Measurements from ENCODE around the gene CFAP70. TPM values are rescaled to one million over a fixed set of nuclear protein-coding genes. Genes with fewer than 3 reads are reported as not detected.
A peak's percentile ranks its signal among the peaks of the same experiment; 100 is the strongest.

The CFAP70 gene
- total and polyA plus RNA-seq, 7 donors: 0.46 to 1.8 (median 0.88) TPM; not detected in 1

DNA sequence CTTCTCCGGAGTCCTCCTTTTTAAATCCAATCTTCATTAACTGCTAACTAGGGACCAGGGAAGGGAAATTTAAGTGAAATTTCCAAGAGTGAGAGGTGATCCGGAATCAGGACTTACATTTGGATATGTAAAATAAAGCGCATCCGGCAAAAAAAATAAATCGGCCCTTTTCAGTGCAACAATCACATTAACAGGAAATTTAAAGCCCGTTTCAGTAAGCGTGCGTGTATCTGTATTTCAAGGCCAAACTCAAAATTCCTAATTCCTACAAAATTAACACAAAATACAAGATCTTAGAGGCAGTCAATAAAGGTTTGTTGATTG, 112.4 kb downstream of the CFAP70 start:
- DNase-seq: no peak
- peak overlapping the region; percentile 66 to 98 (median 76) for H3K4me3 ChIP-seq
- peaks cover 0 to 36% (median 28%) of the 10 kb centered on the region in 4 donors for H3K4me1 ChIP-seq
- peaks cover 0 to 60% (median 17%) of the 10 kb centered on the region in 4 donors for H3K36me3 ChIP-seq
- intact Hi-C loops (cut with DNase I): no loop called here
- H3K27me3 ChIP-seq: no peaks in the 10 kb centered on the region
- TF ChIP-seq POLR2AphosphoS5 (IDR thresholded peaks at IDR 0.05) (no peak), EP300 (IDR thresholded peaks at IDR 0.05) (no peak), POLR2A (IDR thresholded peaks at IDR 0.05) (no peak)
- TF ChIP-seq, protein P1, sequence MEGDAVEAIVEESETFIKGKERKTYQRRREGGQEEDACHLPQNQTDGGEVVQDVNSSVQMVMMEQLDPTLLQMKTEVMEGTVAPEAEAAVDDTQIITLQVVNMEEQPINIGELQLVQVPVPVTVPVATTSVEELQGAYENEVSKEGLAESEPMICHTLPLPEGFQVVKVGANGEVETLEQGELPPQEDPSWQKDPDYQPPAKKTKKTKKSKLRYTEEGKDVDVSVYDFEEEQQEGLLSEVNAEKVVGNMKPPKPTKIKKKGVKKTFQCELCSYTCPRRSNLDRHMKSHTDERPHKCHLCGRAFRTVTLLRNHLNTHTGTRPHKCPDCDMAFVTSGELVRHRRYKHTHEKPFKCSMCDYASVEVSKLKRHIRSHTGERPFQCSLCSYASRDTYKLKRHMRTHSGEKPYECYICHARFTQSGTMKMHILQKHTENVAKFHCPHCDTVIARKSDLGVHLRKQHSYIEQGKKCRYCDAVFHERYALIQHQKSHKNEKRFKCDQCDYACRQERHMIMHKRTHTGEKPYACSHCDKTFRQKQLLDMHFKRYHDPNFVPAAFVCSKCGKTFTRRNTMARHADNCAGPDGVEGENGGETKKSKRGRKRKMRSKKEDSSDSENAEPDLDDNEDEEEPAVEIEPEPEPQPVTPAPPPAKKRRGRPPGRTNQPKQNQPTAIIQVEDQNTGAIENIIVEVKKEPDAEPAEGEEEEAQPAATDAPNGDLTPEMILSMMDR (IDR thresholded peaks at IDR 0.05): no peak
- H3K27ac ChIP-seq: peak overlapping the region; percentile 81 to 91 (median 84)
- H3K9me3 ChIP-seq: no peaks in the 10 kb centered on the region
- 2% methylated on average over 8 of the region's 8 CpGs for WGBS, 2 donors

DNA sequence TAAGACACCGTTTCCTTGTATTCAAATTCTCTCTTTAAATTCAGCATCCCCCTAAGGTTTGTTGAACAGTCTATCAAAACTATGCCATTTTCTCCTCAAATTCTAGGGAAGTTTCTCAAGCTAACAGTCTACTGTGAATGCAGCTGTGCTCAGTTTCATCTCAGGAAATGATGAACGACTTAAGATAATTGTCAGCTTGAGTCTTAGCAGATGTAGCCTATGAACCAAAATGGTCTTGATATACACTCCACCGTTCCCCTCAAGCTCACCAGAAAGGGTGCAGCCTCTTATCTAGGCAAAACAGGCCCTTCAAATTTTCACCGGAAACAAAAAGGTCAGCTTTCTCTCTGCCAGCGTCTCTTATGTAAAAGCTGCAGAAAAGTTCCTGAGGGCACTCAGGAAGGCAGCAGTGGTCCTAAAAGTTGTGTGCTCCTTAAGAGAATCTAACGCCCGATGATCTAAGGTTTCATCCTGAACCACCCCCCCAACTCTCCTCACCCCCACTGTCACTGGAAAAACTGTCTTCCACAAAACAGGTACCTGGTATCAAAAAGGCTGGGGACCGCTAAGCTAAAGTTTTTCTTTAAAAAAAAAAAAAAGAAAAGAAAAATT, 113.7 kb downstream of the CFAP70 start:
- Histone ChIP-seq H3K9me3 (no peaks in the 10 kb centered on the region), H3K36me3 (peaks cover 0 to 65% (median 21%) of the 10 kb centered on the region in 4 donors), H3K27me3 (no peaks in the 10 kb centered on the region), H3K4me1 (peaks cover 0 to 29% (median 23%) of the 10 kb centered on the region in 4 donors), H3K4me3 (no peak overlapping the region), H3K27ac (no peak overlapping the region)
- intact Hi-C loops (cut with DNase I): no loop called here
- 49 to 69% methylated on average over 8 of the region's 8 CpGs for WGBS, 2 donors
- no peak for DNase-seq
- TF ChIP-seq EP300 (IDR thresholded peaks at IDR 0.05) (no peak), POLR2AphosphoS5 (IDR thresholded peaks at IDR 0.05) (no peak), POLR2A (IDR thresholded peaks at IDR 0.05) (no peak)
- TF ChIP-seq, protein P1 (IDR thresholded peaks at IDR 0.05): no peak

DNA sequence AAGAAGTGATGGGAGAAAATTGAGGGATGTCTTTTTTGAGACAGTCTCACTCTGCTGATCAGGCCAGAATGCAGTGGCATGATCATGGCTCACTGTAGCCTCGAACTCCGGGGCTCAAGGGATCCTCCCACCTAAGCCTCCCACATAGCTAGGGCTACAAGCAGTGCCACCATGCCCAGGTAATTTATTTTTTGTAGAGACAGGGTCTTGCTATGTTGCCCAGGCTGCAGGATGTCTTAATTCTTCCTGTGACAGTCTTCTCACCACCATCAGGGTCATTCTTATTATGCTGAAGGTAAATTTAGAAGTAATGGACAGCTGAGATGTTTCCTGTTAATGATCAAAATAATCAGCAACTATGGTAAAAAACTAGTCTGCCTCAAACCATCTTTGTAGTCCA, 118.8 kb downstream of the CFAP70 start:
- intact Hi-C loops (cut with DNase I): no loop called here
- peaks cover 0 to 4% (median 1%) of the 10 kb centered on the region in 4 donors for H3K4me1 ChIP-seq
- WGBS, 2 donors: 93 to 98% methylated on average over 2 of the region's 2 CpGs
- H3K27ac ChIP-seq: no peak overlapping the region
- no peak overlapping the region for H3K4me3 ChIP-seq
- DNase-seq: no peak
- peaks cover 0 to 82% (median 30%) of the 10 kb centered on the region in 4 donors for H3K36me3 ChIP-seq
- no peaks in the 10 kb centered on the region for H3K9me3 ChIP-seq
- TF ChIP-seq POLR2A (IDR thresholded peaks at IDR 0.05) (no peak), POLR2AphosphoS5 (IDR thresholded peaks at IDR 0.05) (no peak), EP300 (IDR thresholded peaks at IDR 0.05) (no peak)
- TF ChIP-seq, protein P1 (IDR thresholded peaks at IDR 0.05): no peak
- no peaks in the 10 kb centered on the region for H3K27me3 ChIP-seq

DNA sequence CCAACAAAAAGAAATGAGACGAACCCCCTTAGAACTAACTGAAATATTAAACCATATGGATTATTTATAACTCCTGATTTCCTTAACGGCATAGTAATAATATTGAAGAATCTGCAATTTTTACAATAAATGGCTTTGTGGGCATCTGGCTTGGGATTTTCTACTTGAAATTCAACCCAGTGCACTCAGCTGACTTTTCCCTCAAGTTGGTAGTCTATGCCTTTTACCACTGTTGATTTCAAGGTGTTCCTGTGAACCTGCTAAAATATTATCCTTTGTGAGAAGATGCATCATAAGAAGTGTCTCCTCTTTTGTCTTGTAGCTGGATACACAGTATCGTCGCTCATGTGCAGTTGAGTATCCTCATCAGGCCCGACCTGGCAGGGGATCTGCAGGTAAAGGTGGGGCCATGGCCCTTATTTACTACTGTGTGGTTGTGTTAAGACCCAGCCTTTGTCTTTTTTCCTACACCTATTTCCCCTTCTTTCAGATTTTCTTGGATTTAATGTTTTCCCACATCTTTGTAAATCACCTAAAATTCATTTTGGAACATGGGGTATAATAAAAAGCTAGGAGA, 119.6 kb downstream of the CFAP70 start:
- Histone ChIP-seq H3K9me3 (no peaks in the 10 kb centered on the region), H3K4me3 (no peak overlapping the region), H3K27ac (no peak overlapping the region), H3K36me3 (peaks cover 0 to 82% (median 28%) of the 10 kb centered on the region in 4 donors), H3K27me3 (no peaks in the 10 kb centered on the region), H3K4me1 (no peaks in the 10 kb centered on the region)
- no peak for TF ChIP-seq EP300 (IDR thresholded peaks at IDR 0.05)
- TF ChIP-seq, protein P1 (IDR thresholded peaks at IDR 0.05): no peak
- TF ChIP-seq POLR2A (IDR thresholded peaks at IDR 0.05): no peak
- no peak for TF ChIP-seq POLR2AphosphoS5 (IDR thresholded peaks at IDR 0.05)
- WGBS, 2 donors: 92 to 95% methylated on average over 5 of the region's 5 CpGs
- intact Hi-C loops (cut with DNase I): no loop called here
- no peak for DNase-seq
